LNCAP (cell line): Measurements from ENCODE around the gene STYXL1.

ENCODE experiments used
- CTCF ChIP-seq: fragments of 450-650 bp; IDR thresholded peaks from 2 replicates; pipeline ENCODE4 v1.5.1; 2017; ENCODE audit warnings: mild to moderate bottlenecking

The STYXL1 gene

GRCh38 chr7:75948179-75948578 is 99.6 kb downstream of the STYXL1 start:
- no peak for TF ChIP-seq CTCF
